Duodenal mucosa (tissue), 2 donors: ENCODE data around the gene COL28A1.

ENCODE experiments used
- H3K27ac ChIP-seq: one replicate; pipeline ENCODE4 v1.7.0; 2013; ENCODE audit warnings: low read depth, low read length
- H3K27me3 ChIP-seq, 2 donors: one replicate each; pipeline ENCODE4 v1.7.0; 2013; ENCODE audit warnings: low read length in 2 of 2, control low read depth in 1 of 2; ENCODE audit not compliant: insufficient read depth in 2 of 2, control insufficient read depth in 1 of 2
- H3K36me3 ChIP-seq, 2 donors: one replicate each; pipeline ENCODE4 v1.7.0; 2013; ENCODE audit warnings: low read length in 2 of 2, control low read depth in 1 of 2; ENCODE audit not compliant: insufficient read depth in 2 of 2, control insufficient read depth in 1 of 2
- H3K4me1 ChIP-seq, 2 donors: one replicate each; pipeline ENCODE4 v1.7.0; 2013; ENCODE audit warnings: low read length in 2 of 2, control low read depth in 1 of 2; ENCODE audit not compliant: insufficient read depth in 2 of 2, control insufficient read depth in 1 of 2
- H3K4me3 ChIP-seq, 2 donors: one replicate each; pipeline ENCODE4 v1.7.0; 2013; ENCODE audit warnings: low read length in 2 of 2, low read depth in 1 of 2
- H3K9ac ChIP-seq, 2 donors: one replicate each; pipeline ENCODE4 v1.7.0; 2013; ENCODE audit warnings: low read length in 2 of 2, low read depth in 1 of 2
- H3K9me3 ChIP-seq, 2 donors: one replicate each; pipeline ENCODE4 v1.7.0; 2013; ENCODE audit warnings: low read length in 2 of 2, control low read depth in 1 of 2; ENCODE audit not compliant: control insufficient read depth in 1 of 2

COL28A1 gene

DNA sequence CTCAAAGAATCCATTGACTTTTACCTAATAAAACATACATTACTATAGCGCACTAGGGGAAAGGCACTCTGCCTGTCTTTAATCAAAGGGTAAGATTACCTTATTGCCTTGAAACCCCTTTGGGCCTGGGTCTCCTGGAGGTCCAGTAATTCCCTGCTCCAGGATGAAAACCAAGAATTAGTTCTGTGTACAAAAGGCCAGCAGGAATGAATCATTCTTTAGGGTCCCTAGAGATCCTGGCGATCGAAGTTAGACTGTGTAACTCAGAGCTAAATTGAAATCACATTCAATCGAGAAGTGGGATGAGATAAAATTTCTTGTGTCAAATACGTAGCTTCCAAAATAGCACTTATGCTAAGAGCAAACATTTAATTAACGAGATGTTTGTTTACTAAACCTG is 29.8 kb downstream of the COL28A1 start:
- Histone ChIP-seq H3K27ac (no peak overlapping the region), H3K9me3 (no peaks in the 10 kb centered on the region), H3K27me3 (no peaks in the 10 kb centered on the region), H3K36me3 (no peaks in the 10 kb centered on the region), H3K9ac (no peak overlapping the region), H3K4me1 (peaks cover 0 to 12% of the 10 kb centered on the region in 2 donors), H3K4me3 (no peak overlapping the region)

DNA sequence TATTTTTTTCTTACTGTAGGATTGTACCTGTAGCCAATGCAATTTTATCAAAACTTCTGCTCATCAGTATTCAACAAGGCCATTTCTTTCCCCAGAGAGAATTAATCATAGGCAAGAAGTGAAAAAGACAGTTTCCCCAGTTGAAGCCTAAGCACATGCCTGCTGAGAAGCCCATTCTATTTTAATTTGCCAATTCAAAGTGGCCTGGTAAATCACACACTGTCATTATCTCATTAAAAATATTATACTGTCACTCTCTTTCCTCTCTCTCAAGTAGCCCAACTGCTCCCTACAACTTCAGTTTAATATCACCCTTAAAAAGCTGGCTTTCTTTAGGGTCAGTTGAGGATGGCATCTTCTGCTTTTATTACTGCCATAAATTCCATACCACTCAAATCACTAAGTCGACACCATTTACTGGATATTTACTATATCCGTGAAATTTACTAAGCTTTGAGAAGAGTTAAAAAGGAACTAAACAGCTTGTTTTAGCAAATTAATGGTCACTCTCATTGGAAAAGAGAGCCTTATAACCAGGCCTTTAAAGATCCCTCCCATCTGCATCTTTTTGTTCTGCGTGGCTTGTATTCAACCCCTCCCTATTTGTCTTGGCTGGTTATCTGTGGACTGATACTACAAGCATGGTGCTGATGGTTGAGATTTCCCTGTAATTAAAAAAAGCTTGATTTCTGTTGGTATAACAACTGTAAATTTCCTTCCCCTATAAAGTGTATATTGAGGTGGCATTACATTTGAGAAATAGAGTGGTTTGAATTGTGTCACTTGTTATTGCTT is 30.6 kb downstream of the COL28A1 start:
- no peak overlapping the region for H3K4me3 ChIP-seq
- H3K9me3 ChIP-seq = no peaks in the 10 kb centered on the region
- H3K9ac ChIP-seq = no peak overlapping the region
- H3K4me1 ChIP-seq = peaks cover 0 to 12% of the 10 kb centered on the region in 2 donors
- no peaks in the 10 kb centered on the region for H3K27me3 ChIP-seq
- H3K27ac ChIP-seq = no peak overlapping the region
- no peaks in the 10 kb centered on the region for H3K36me3 ChIP-seq

DNA sequence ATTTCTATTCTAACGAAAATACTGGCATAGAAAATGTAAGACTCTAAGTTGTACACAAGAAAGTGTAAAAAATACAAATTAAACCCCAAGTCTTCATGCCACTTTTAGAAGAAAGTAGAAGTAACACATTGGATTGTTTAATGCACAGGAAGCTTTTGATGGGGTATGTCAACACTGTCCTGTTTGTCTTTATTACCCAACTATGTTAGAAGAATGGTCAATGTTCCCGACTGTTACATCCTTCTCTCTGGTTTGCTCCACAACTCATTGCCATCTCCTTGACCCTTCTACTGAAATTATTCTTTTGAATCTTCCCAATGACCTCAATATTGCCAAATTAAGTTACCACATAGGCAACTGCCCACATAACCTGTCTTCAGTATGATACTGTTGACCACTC is 35.8 kb downstream of the COL28A1 start:
- Histone ChIP-seq H3K9ac (no peak overlapping the region), H3K27me3 (no peaks in the 10 kb centered on the region), H3K9me3 (no peaks in the 10 kb centered on the region), H3K27ac (no peak overlapping the region), H3K4me1 (no peaks in the 10 kb centered on the region), H3K4me3 (no peak overlapping the region), H3K36me3 (no peaks in the 10 kb centered on the region)

DNA sequence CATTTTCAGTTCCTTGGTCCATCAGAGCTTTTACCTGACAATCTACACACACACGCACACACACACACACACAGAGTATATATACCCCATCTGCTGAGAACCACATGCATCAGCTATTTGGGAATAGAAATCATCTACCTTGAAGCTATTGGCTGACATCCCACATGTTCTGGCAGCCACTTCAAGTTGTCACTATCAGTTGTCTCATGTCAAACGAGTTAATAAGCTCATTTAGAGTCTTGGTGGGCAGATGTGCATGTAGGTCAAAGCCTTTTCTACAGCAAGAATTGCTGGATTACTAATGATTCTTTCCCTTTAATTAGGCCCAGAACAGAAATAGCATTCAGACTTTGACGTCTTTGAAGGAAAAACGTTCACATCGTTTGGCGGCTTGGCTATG is 36.8 kb downstream of the COL28A1 start:
- Histone ChIP-seq H3K27me3 (no peaks in the 10 kb centered on the region), H3K4me1 (no peaks in the 10 kb centered on the region), H3K4me3 (no peak overlapping the region), H3K36me3 (no peaks in the 10 kb centered on the region), H3K27ac (no peak overlapping the region), H3K9ac (no peak overlapping the region), H3K9me3 (no peaks in the 10 kb centered on the region)

DNA sequence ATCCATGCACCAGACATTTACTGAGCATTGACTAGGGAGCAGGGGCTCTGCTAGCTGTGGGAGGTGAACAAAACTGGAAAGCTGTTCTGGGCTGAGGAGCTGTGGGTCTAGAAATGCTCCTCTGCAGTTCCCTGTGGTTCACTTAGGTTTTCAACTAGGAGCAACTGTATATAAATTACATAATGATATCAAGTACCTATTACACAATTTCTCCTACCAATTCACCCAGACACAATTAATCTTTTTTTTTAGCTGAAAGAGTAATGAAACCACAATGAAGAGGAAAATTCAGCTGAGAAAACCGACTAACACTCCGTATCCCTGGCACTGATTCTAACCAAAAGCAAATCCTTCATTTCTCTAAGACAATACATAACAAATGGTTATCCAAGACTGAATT is 39.4 kb downstream of the COL28A1 start:
- H3K4me3 ChIP-seq = no peak overlapping the region
- no peak overlapping the region for H3K27ac ChIP-seq
- H3K36me3 ChIP-seq = no peaks in the 10 kb centered on the region
- no peaks in the 10 kb centered on the region for H3K27me3 ChIP-seq
- no peaks in the 10 kb centered on the region for H3K4me1 ChIP-seq
- no peak overlapping the region for H3K9ac ChIP-seq
- no peaks in the 10 kb centered on the region for H3K9me3 ChIP-seq

DNA sequence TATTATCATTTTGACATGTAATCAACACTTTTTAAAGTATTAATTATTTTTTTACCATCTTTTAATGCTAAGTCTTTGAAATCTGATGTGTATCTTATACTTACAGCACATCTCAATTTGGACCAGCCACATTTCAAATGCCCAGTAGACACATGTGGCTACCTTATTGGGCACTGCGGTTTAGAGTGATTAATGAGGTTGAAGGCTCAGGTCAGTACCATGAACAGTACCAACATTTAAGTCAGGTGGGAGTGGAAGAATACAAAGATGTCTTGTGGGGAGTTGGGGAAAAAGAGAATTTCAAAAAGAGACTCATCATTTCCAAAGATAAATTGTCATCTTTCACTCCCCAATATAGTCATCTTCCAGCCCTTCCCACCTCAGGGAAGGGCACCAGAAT is 40.5 kb downstream of the COL28A1 start:
- Histone ChIP-seq H3K4me3 (no peak overlapping the region), H3K4me1 (no peaks in the 10 kb centered on the region), H3K9me3 (no peaks in the 10 kb centered on the region), H3K36me3 (no peaks in the 10 kb centered on the region), H3K9ac (no peak overlapping the region), H3K27me3 (no peaks in the 10 kb centered on the region), H3K27ac (no peak overlapping the region)

DNA sequence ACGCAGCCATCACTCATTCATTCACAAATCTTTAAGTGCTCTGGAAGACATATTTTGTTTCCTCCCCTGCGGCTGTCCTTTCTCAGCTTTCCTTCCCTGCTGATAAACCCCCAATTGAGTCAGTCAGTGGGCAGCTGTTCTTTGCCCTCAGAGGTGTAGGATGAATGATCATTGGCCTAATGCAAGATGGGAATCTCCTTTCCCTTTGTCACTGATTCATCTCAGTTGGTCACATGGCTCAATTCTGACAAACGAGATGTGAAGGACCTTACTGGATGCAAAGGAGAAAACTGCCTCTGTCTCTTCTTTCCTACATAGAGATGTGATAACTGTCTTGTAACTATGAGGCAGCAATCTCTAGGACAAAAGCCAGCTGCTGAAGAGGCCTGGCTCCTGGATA is 44.6 kb downstream of the COL28A1 start:
- H3K9me3 ChIP-seq = peaks cover 10 to 11% of the 10 kb centered on the region in 2 donors
- H3K4me3 ChIP-seq = no peak overlapping the region
- H3K36me3 ChIP-seq = no peaks in the 10 kb centered on the region
- no peaks in the 10 kb centered on the region for H3K27me3 ChIP-seq
- H3K4me1 ChIP-seq = no peaks in the 10 kb centered on the region
- H3K27ac ChIP-seq = no peak overlapping the region
- H3K9ac ChIP-seq = no peak overlapping the region

DNA sequence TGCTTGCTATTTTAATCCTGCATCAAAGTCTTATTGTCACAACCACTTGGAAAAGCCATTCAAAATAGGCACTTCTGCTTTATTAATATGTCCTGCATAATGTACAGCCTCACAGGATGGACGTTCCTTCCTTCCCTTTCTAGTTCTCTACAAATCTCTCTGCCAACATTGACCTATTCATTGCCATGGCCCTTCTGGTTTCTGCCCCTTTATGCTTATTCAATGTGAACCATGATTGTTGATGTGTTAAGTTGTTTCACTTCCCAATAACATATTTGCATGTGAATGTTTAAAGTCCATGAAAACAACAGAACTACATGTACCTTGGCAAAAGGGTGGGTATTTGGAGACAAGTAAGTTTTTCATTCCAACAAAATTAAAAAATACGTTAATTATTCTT is 45.7 kb downstream of the COL28A1 start:
- H3K9ac ChIP-seq = no peak overlapping the region
- no peak overlapping the region for H3K27ac ChIP-seq
- no peak overlapping the region for H3K4me3 ChIP-seq
- H3K27me3 ChIP-seq = no peaks in the 10 kb centered on the region
- H3K36me3 ChIP-seq = no peaks in the 10 kb centered on the region
- no peaks in the 10 kb centered on the region for H3K4me1 ChIP-seq
- H3K9me3 ChIP-seq = peaks cover 10 to 13% of the 10 kb centered on the region in 2 donors

DNA sequence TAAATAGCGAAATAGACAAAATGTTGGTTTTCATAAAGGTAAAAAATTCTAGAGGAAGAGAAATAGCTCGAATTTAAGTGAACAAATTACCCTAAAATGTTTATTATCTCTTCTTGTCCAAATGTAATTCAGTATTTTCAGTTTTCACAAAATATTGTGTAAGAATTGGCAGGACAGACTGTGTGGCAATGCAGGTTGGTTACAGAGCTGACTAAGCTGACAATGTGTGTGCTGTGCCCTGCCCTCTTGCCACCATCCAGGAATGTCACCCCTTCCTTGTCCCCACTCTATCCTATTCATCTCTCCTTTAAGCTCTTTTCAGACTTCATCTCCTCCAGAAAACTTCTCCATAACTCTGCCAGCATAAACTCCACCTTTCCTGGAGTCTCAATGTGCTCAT is 46.1 kb downstream of the COL28A1 start:
- no peak overlapping the region for H3K9ac ChIP-seq
- H3K9me3 ChIP-seq = peaks cover 10 to 13% of the 10 kb centered on the region in 2 donors
- H3K36me3 ChIP-seq = no peaks in the 10 kb centered on the region
- no peak overlapping the region for H3K27ac ChIP-seq
- H3K4me1 ChIP-seq = no peaks in the 10 kb centered on the region
- H3K4me3 ChIP-seq = no peak overlapping the region
- H3K27me3 ChIP-seq = no peaks in the 10 kb centered on the region

DNA sequence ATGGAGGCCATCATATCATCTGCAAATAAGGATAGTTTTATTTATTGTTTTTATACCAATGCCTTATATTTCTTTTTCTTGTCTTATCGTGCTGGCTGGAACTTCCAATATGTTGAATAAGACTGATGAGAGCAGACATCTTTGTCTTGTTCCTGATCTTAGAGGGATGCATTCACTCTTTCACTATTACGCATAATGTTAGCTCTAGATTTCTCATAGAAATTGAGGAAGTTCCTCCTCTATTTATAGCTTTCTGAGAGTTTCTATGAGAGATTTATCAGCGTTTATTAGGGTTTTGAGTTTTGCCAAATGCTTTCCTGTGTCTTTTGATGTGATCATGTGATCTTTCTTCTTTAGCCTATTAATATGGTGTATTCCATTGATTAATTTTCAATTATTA is 49.3 kb downstream of the COL28A1 start:
- Histone ChIP-seq H3K4me3 (no peak overlapping the region), H3K27me3 (no peaks in the 10 kb centered on the region), H3K4me1 (no peaks in the 10 kb centered on the region), H3K9me3 (peaks cover 16 to 17% of the 10 kb centered on the region in 2 donors), H3K27ac (no peak overlapping the region), H3K36me3 (no peaks in the 10 kb centered on the region), H3K9ac (no peak overlapping the region)
